HCT116 (cell line): ENCODE data around the gene GMDS. TPM values are rescaled to one million over a fixed set of nuclear protein-coding genes. Genes with fewer than 3 reads are reported as not detected.

Experiments
- ATAC-seq: fragments of 200-7000 bp; cut with Tn5 transposase; 2 replicates; pipeline ENCODE4 v1.9.1; 2020; ENCODE audit warnings: mild to moderate bottlenecking, moderate library complexity
- BruUV-seq: library from RNA; stranded (reverse); fragments of 400-500 nt; replicated peaks from 2 replicates; lab custom pipeline; 2021; lab: Mats Ljungman, UMichigan
- CTCF ChIA-PET: fragments of 300-600 bp; sonication (Branson Sonifier 250); formaldehyde crosslinking; loops from one replicate; lab custom pipeline; 2021; ENCODE audit warnings: antibody characterized with exemption; lab: Charles Lee
- POLR2A ChIA-PET: fragments of 300-600, 350-600 bp; sonication (Branson Sonifier 250); formaldehyde crosslinking; loops from one replicate; lab custom pipeline; 2021; ENCODE audit warnings: antibody characterized with exemption; lab: Charles Lee
- RAD21 ChIA-PET, 2 experiments: fragments of 300-600 bp; sonication (Branson Sonifier 250); formaldehyde crosslinking; loops; one replicate each; lab custom pipeline; 2023; ENCODE audit warnings: low total read pairs in 2 of 2; ENCODE audit not compliant: uncharacterized antibody in 2 of 2, unreplicated experiment in 2 of 2, low non-redundant PET in 1 of 2; lab: Charles Lee
- DNase-seq: peaks from one replicate; pipeline ENCODE4 v3.0.0-alpha.2; 2010; ENCODE audit warnings: low read depth, low spot score
- H2AFZ ChIP-seq: fragments of 200-600 bp; shearing (Covaris generic), sonication (generic); 2 replicates; pipeline ENCODE4 v1.6.1; 2017; ENCODE audit warnings: low read depth, mixed run types, mixed read lengths, antibody characterized with exemption, low read length; ENCODE audit not compliant: poor library complexity, severe bottlenecking
- H3K27ac ChIP-seq: 2 replicates; pipeline ENCODE4 v1.5.1; 2012; ENCODE audit warnings: low read depth, low read length
- H3K27me3 ChIP-seq: fragments of 200-600 bp; sonication (generic); 2 replicates; pipeline ENCODE4 v1.6.1; 2016; ENCODE audit warnings: mixed run types, low read length, mixed read lengths; ENCODE audit not compliant: insufficient read depth
- H3K36me3 ChIP-seq, 2 experiments: fragments of 200-500 bp in 1 of 2; fragments of 200-600 bp in 1 of 2; sonication (Bioruptor generic) in 1 of 2; sonication (generic) in 1 of 2; 2 replicates each; pipeline versions ENCODE4 v1.5.1 to v1.6.1; 2014 to 2016; ENCODE audit warnings: low read length in 2 of 2, inconsistent platforms in 1 of 2, mixed read lengths in 1 of 2, mixed run types in 1 of 2; ENCODE audit not compliant: insufficient read depth in 2 of 2, control insufficient read depth in 1 of 2
- H3K4me1 ChIP-seq, 2 experiments: fragments of 200-600 bp in 1 of 2; sonication (generic) in 1 of 2; 2 replicates each; pipeline versions ENCODE4 v1.5.1 to v1.6.1; 2012 to 2017; ENCODE audit warnings: low read length in 2 of 2, inconsistent platforms in 1 of 2, mild to moderate bottlenecking in 1 of 2, mixed read lengths in 1 of 2, mixed run types in 1 of 2, moderate library complexity in 1 of 2; ENCODE audit not compliant: insufficient read depth in 2 of 2, control insufficient read depth in 1 of 2
- H3K4me2 ChIP-seq: fragments of 200-600 bp; sonication (generic); 2 replicates; pipeline ENCODE4 v1.6.1; 2017; ENCODE audit warnings: mixed run types, low read length, mixed read lengths
- H3K4me3 ChIP-seq, 2 experiments: fragments of 200-600 bp in 1 of 2; sonication (generic) in 1 of 2; replicated peaks in 1 of 2; 2 replicates each; pipeline ENCODE4 v1.5.1; 2011 to 2016; ENCODE audit warnings: low read length in 2 of 2, control low read depth in 1 of 2, low read depth in 1 of 2, mild to moderate bottlenecking in 1 of 2, mixed read lengths in 1 of 2, mixed run types in 1 of 2
- H3K79me2 ChIP-seq: fragments of 200-600 bp; sonication (generic); 2 replicates; pipeline ENCODE4 v1.6.1; 2017; ENCODE audit warnings: mild to moderate bottlenecking, mixed run types, low read length, moderate library complexity, mixed read lengths; ENCODE audit not compliant: insufficient read depth
- H3K9ac ChIP-seq: fragments of 200-600 bp; sonication (generic); 2 replicates; pipeline ENCODE4 v1.6.1; 2016; ENCODE audit warnings: low read length, mixed read lengths
- H3K9me2 ChIP-seq: fragments of 200-600 bp; sonication (generic), shearing (Covaris generic); 2 replicates; pipeline ENCODE4 v1.6.1; 2017; ENCODE audit warnings: mixed run types, mild to moderate bottlenecking, moderate library complexity; ENCODE audit not compliant: insufficient read depth
- H3K9me3 ChIP-seq, 2 experiments: fragments of 200-500 bp in 1 of 2; fragments of 200-600 bp in 1 of 2; sonication (Bioruptor generic) in 1 of 2; sonication (generic) in 1 of 2; 2 replicates each; pipeline ENCODE4 v1.6.1; 2014 to 2017; ENCODE audit warnings: low read length in 2 of 2, mixed read lengths in 2 of 2, inconsistent platforms in 1 of 2, low read depth in 1 of 2, mild to moderate bottlenecking in 1 of 2, mixed run types in 1 of 2, moderate library complexity in 1 of 2; ENCODE audit not compliant: control insufficient read depth in 1 of 2, insufficient read depth in 1 of 2
- H4K20me1 ChIP-seq: fragments of 200-600 bp; sonication (generic), shearing (Covaris generic); 2 replicates; pipeline ENCODE4 v1.6.1; 2017; ENCODE audit warnings: mixed run types, mild to moderate bottlenecking, moderate library complexity; ENCODE audit not compliant: insufficient read depth
- CBX3 ChIP-seq: IDR thresholded peaks from 2 replicates; pipeline ENCODE4 v1.6.1; 2012; ENCODE audit warnings: low read depth
- CEBPB ChIP-seq: IDR thresholded peaks from 2 replicates; pipeline ENCODE4 v1.6.1; 2012; ENCODE audit warnings: low read depth
- EGR1 ChIP-seq: IDR thresholded peaks from 2 replicates; pipeline ENCODE4 v1.6.1; 2012; ENCODE audit warnings: low read depth
- EZH2 ChIP-seq: fragments of 200-600 bp; sonication (generic); IDR thresholded peaks from 2 replicates; pipeline ENCODE4 v1.6.1; 2017; ENCODE audit warnings: antibody characterized with exemption, mixed run types
- FOSL1 ChIP-seq: IDR thresholded peaks from 2 replicates; pipeline ENCODE4 v1.6.1; 2012; ENCODE audit warnings: low read depth
- JUND ChIP-seq: IDR thresholded peaks from 2 replicates; pipeline ENCODE4 v1.6.1; 2012
- POLR2A ChIP-seq: IDR thresholded peaks from 2 replicates; pipeline ENCODE4 v1.7.0; 2011; ENCODE audit warnings: borderline replicate concordance; ENCODE audit not compliant: insufficient read depth, insufficient read length; ENCODE audit errors: extremely low read depth
- RAD21 ChIP-seq: IDR thresholded peaks from 2 replicates; pipeline ENCODE4 v1.6.1; 2012; ENCODE audit warnings: low read depth, mild to moderate bottlenecking
- SP1 ChIP-seq: IDR thresholded peaks from 2 replicates; pipeline ENCODE4 v1.6.1; 2012; ENCODE audit warnings: low read depth
- SRF ChIP-seq: IDR thresholded peaks from 2 replicates; pipeline ENCODE4 v1.6.1; 2012; ENCODE audit warnings: low read depth
- TCF7L2 ChIP-seq: IDR thresholded peaks from 2 replicates; pipeline ENCODE4 v1.7.0; 2011; ENCODE audit warnings: borderline replicate concordance, inconsistent platforms; ENCODE audit not compliant: insufficient read depth, insufficient read length; ENCODE audit errors: extremely low read depth
- YY1 ChIP-seq: IDR thresholded peaks from 2 replicates; pipeline ENCODE4 v1.6.1; 2011; ENCODE audit warnings: low read length, low read depth, moderate library complexity, mild to moderate bottlenecking; ENCODE audit not compliant: insufficient replicate concordance; ENCODE audit errors: extremely low read depth
- ZFX ChIP-seq: fragments of 450-650 bp; IDR thresholded peaks from 2 replicates; pipeline ENCODE4 v1.6.1; 2017
- ZNF274 ChIP-seq: fragments of 200-500 bp; sonication (Bioruptor generic); IDR thresholded peaks from 2 replicates; pipeline ENCODE4 v1.6.1; 2014; ENCODE audit warnings: mild to moderate bottlenecking, low read depth, low read length, inconsistent platforms
- intact Hi-C: fragments of 100-400 bp; cut with micrococcal nuclease; formaldehyde crosslinking; loops from 2 replicates; pipeline ENCODE4 v1.10.0; 2022
- total RNA-seq: library from RNA; stranded (reverse); gene quantifications from one replicate; pipeline ENCODE4 v1.2.1, GENCODE V29; 2021; ENCODE audit not compliant: unreplicated experiment
- TF ChIP-seq, protein P1 (sequence below): IDR thresholded peaks from 2 replicates; pipeline ENCODE4 v1.6.1; 2012
- TF ChIP-seq, protein P2 (sequence below): IDR thresholded peaks from 2 replicates; pipeline ENCODE4 v1.6.1; 2011; ENCODE audit warnings: mild to moderate bottlenecking, low read length, moderate library complexity; ENCODE audit not compliant: insufficient replicate concordance; ENCODE audit errors: extremely low read depth
- TF ChIP-seq, protein P3 (sequence below): IDR thresholded peaks from 2 replicates; pipeline ENCODE4 v1.6.1; 2012; ENCODE audit warnings: low read depth

Gene GMDS
- total RNA-seq, 1 experiment from 2014 or later, result 34.4 TPM

DNA sequence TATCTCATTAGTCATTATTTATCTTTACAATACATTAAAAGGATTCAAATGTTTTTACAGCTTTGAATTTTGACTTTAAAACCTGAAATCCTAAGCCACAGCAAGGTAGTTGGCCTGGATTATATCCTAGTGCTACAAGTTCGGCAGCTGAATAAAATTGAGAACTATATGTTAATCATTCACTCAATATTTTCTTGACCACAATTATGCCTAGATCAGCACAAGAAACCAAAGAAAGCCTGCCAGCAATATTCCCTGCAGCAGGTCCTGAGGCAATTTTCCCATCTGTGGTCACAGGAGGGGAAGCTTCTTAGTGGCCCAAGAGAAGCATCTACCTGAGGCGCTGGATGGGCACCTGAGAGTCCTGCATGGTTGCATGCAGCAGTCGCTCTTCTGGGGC, 183.5 kb downstream of the GMDS start:
- intact Hi-C loops, result no loop called here
- Histone ChIP-seq H4K20me1 (no peaks in the 10 kb centered on the region), H3K27me3 (no peaks in the 10 kb centered on the region), H3K36me3 (no peaks in the 10 kb centered on the region), H3K9ac (no peak overlapping the region), H3K27ac (no peak overlapping the region), H3K4me1 (peaks cover 0 to 15% of the 10 kb centered on the region in 2 experiments; a peak in 2 of 4 replicates), H3K79me2 (no peaks in the 10 kb centered on the region), H3K9me3 (no peaks in the 10 kb centered on the region), H3K9me2 (no peaks in the 10 kb centered on the region), H3K4me2 (no peak overlapping the region), H3K4me3 (no peak overlapping the region), H2AFZ (no peak overlapping the region)
- TF ChIP-seq FOSL1, result no peak
- TF ChIP-seq EGR1, result no peak
- no peak for TF ChIP-seq POLR2A
- TF ChIP-seq YY1, result no peak
- no peak for TF ChIP-seq CBX3
- no peak for TF ChIP-seq EZH2
- no peak for TF ChIP-seq JUND
- TF ChIP-seq, protein P1, sequence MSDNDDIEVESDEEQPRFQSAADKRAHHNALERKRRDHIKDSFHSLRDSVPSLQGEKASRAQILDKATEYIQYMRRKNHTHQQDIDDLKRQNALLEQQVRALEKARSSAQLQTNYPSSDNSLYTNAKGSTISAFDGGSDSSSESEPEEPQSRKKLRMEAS, result no peak
- TF ChIP-seq, protein P2, sequence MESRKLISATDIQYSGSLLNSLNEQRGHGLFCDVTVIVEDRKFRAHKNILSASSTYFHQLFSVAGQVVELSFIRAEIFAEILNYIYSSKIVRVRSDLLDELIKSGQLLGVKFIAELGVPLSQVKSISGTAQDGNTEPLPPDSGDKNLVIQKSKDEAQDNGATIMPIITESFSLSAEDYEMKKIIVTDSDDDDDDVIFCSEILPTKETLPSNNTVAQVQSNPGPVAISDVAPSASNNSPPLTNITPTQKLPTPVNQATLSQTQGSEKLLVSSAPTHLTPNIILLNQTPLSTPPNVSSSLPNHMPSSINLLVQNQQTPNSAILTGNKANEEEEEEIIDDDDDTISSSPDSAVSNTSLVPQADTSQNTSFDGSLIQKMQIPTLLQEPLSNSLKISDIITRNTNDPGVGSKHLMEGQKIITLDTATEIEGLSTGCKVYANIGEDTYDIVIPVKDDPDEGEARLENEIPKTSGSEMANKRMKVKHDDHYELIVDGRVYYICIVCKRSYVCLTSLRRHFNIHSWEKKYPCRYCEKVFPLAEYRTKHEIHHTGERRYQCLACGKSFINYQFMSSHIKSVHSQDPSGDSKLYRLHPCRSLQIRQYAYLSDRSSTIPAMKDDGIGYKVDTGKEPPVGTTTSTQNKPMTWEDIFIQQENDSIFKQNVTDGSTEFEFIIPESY, result no peak
- TF ChIP-seq CEBPB, result no peak
- no peak for TF ChIP-seq TCF7L2
- TF ChIP-seq SRF, result no peak
- TF ChIP-seq SP1, result no peak
- TF ChIP-seq, protein P3, sequence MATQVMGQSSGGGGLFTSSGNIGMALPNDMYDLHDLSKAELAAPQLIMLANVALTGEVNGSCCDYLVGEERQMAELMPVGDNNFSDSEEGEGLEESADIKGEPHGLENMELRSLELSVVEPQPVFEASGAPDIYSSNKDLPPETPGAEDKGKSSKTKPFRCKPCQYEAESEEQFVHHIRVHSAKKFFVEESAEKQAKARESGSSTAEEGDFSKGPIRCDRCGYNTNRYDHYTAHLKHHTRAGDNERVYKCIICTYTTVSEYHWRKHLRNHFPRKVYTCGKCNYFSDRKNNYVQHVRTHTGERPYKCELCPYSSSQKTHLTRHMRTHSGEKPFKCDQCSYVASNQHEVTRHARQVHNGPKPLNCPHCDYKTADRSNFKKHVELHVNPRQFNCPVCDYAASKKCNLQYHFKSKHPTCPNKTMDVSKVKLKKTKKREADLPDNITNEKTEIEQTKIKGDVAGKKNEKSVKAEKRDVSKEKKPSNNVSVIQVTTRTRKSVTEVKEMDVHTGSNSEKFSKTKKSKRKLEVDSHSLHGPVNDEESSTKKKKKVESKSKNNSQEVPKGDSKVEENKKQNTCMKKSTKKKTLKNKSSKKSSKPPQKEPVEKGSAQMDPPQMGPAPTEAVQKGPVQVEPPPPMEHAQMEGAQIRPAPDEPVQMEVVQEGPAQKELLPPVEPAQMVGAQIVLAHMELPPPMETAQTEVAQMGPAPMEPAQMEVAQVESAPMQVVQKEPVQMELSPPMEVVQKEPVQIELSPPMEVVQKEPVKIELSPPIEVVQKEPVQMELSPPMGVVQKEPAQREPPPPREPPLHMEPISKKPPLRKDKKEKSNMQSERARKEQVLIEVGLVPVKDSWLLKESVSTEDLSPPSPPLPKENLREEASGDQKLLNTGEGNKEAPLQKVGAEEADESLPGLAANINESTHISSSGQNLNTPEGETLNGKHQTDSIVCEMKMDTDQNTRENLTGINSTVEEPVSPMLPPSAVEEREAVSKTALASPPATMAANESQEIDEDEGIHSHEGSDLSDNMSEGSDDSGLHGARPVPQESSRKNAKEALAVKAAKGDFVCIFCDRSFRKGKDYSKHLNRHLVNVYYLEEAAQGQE, result no peak
- TF ChIP-seq ZFX, result no peak
- TF ChIP-seq RAD21, result no peak
- TF ChIP-seq ZNF274, result no peak
- ATAC-seq (no peak), DNase-seq (no peak)
- ChIA-PET RAD21 (no interaction called here), POLR2A (no interaction called here), CTCF (no interaction called here)
- BruUV-seq, result no TSS peak
